Neural cell (in vitro differentiated cells): ENCODE measurements around the gene SUMO1. TPM values are rescaled to one million over a fixed set of nuclear protein-coding genes. Genes with fewer than 3 reads are reported as not detected.

Experiments used
- H2AFZ ChIP-seq: fragments of 200-600, 300-800 bp; sonication (generic), shearing (Covaris generic); 2 replicates; pipeline ENCODE4 v1.6.0; 2014; ENCODE audit warnings: low read depth, mild to moderate bottlenecking, antibody characterized with exemption, low read length, moderate library complexity
- H3F3A ChIP-seq: fragments of 200-600 bp; shearing (Covaris generic); 2 replicates; pipeline ENCODE4 v1.6.1; 2016; ENCODE audit warnings: mild to moderate bottlenecking, moderate library complexity, mixed read lengths, antibody characterized with exemption, low read length; ENCODE audit not compliant: insufficient read depth, poor library complexity, severe bottlenecking
- H3K27ac ChIP-seq: fragments of 200-600, 300-800 bp; sonication (generic), shearing (Covaris generic); 2 replicates; pipeline ENCODE4 v1.5.1; 2014; ENCODE audit warnings: mild to moderate bottlenecking, low read length, moderate library complexity
- H3K27me3 ChIP-seq: fragments of 300-800, 200-600 bp; sonication (generic), shearing (Covaris generic); 2 replicates; pipeline ENCODE4 v1.6.0; 2014; ENCODE audit warnings: mild to moderate bottlenecking, low read depth, low read length, moderate library complexity; ENCODE audit not compliant: insufficient read depth
- H3K36me3 ChIP-seq: fragments of 300-800, 200-600 bp; sonication (generic), shearing (Covaris generic); 2 replicates; pipeline ENCODE4 v1.5.1; 2014; ENCODE audit warnings: mild to moderate bottlenecking, antibody characterized with exemption, low read length, moderate library complexity; ENCODE audit not compliant: insufficient read depth
- H3K4me2 ChIP-seq: fragments of 300-800, 200-600 bp; sonication (generic), shearing (Covaris generic); 2 replicates; pipeline ENCODE4 v1.6.0; 2014; ENCODE audit warnings: mild to moderate bottlenecking, low read length
- H3K4me3 ChIP-seq: fragments of 300-800, 200-600 bp; sonication (generic), shearing (Covaris generic); 2 replicates; pipeline ENCODE4 v1.5.1; 2014; ENCODE audit warnings: mild to moderate bottlenecking, low read length, moderate library complexity
- H3K79me2 ChIP-seq: fragments of 200-600 bp; shearing (Covaris generic); replicated peaks from 2 replicates; pipeline ENCODE4 v1.6.0; 2014; ENCODE audit warnings: mild to moderate bottlenecking, low read length, moderate library complexity; ENCODE audit not compliant: insufficient read depth
- H3K9ac ChIP-seq: fragments of 300-800, 200-600 bp; sonication (generic), shearing (Covaris generic); 2 replicates; pipeline ENCODE4 v1.6.1; 2016; ENCODE audit warnings: mild to moderate bottlenecking, low read length, mixed read lengths
- H3K9me2 ChIP-seq: fragments of 200-600 bp; shearing (Covaris generic); 2 replicates; pipeline ENCODE4 v1.6.1; 2016; ENCODE audit warnings: mild to moderate bottlenecking, low read length, mixed read lengths; ENCODE audit not compliant: insufficient read depth
- H3K9me3 ChIP-seq: fragments of 200-600, 300-800 bp; sonication (generic), shearing (Covaris generic); 2 replicates; pipeline ENCODE4 v1.6.1; 2016; ENCODE audit warnings: mild to moderate bottlenecking, mixed run types, low read length, moderate library complexity, mixed read lengths
- H4K20me1 ChIP-seq: fragments of 200-600 bp; shearing (Covaris generic); 2 replicates; pipeline ENCODE4 v1.6.1; 2016; ENCODE audit warnings: mild to moderate bottlenecking, mixed run types; ENCODE audit not compliant: insufficient read depth
- EP300 ChIP-seq: fragments of 450-650 bp; conservative IDR thresholded peaks from 2 replicates; pipeline ENCODE4 v1.6.1; 2014; ENCODE audit warnings: antibody characterized with exemption, mild to moderate bottlenecking, moderate library complexity; ENCODE audit not compliant: poor library complexity, severe bottlenecking
- EZH2 ChIP-seq: fragments of 200-600, 300-800 bp; shearing (Covaris generic), sonication (generic); IDR thresholded peaks from 2 replicates; pipeline ENCODE4 v1.6.1; 2014; ENCODE audit warnings: antibody characterized with exemption, low read length, borderline replicate concordance, mild to moderate bottlenecking; ENCODE audit not compliant: insufficient read depth, poor library complexity, severe bottlenecking
- MXI1 ChIP-seq: fragments of 450-650 bp; conservative IDR thresholded peaks from 2 replicates; pipeline ENCODE4 v1.6.1; 2014; ENCODE audit warnings: antibody characterized with exemption, mild to moderate bottlenecking; ENCODE audit not compliant: poor library complexity, severe bottlenecking
- POLR2AphosphoS5 ChIP-seq: IDR thresholded peaks from 2 replicates; pipeline ENCODE4 v1.6.1; 2012
- RAD21 ChIP-seq: fragments of 450-650 bp; conservative IDR thresholded peaks from 2 replicates; pipeline ENCODE4 v1.6.1; 2014; ENCODE audit warnings: antibody characterized with exemption, mild to moderate bottlenecking, moderate library complexity
- SMC3 ChIP-seq: fragments of 450-650 bp; conservative IDR thresholded peaks from 2 replicates; pipeline ENCODE4 v1.6.1; 2014; ENCODE audit warnings: antibody characterized with exemption, mild to moderate bottlenecking, moderate library complexity; ENCODE audit not compliant: poor library complexity
- TAF1 ChIP-seq: IDR thresholded peaks from 2 replicates; pipeline ENCODE4 v1.6.1; 2012; ENCODE audit warnings: low read depth
- polyA minus RNA-seq: library from RNA; depleted of rRNA, polyadenylated mRNA; stranded (reverse); fragments of >200 nt; gene quantifications from 2 replicates; pipeline ENCODE4 v1.2.3, GENCODE V29; 2014
- polyA plus RNA-seq: library from polyadenylated mRNA; depleted of rRNA; stranded (reverse); fragments of >200 nt; gene quantifications from 2 replicates; pipeline ENCODE4 v1.2.3, GENCODE V29; 2014
- TF ChIP-seq, protein P1 (sequence below): fragments of 450-650 bp; IDR thresholded peaks from 2 replicates; pipeline ENCODE4 v1.5.1; 2014; ENCODE audit warnings: antibody characterized with exemption, mild to moderate bottlenecking, moderate library complexity; ENCODE audit not compliant: poor library complexity, severe bottlenecking
- TF ChIP-seq, protein P2 (sequence below): IDR thresholded peaks from 2 replicates; pipeline ENCODE4 v1.6.1; 2012; ENCODE audit warnings: borderline replicate concordance

Gene SUMO1
- polyA plus RNA-seq (281 and 365 TPM in 2 replicates), polyA minus RNA-seq (201 and 211 TPM in 2 replicates)

- no peaks in the 10 kb centered on the region for H3K9me2 ChIP-seq
These were observed at the start of gene SUMO1 for GRCh38 chr2:202238234-202239197. Gene SUMO1, minus strand, starts transcription at chr2:202238597. Its CDS starts 146 bp downstream, at chr2:202238451.

GRCh38 chr2:202286595-202286994 is 48.2 kb upstream of the SUMO1 start:
- no peaks in the 10 kb centered on the region for H3K9me3 ChIP-seq
- no peak overlapping the region for H3K9ac ChIP-seq
- H3K27me3 ChIP-seq: no peaks in the 10 kb centered on the region
- H3K4me3 ChIP-seq: no peak overlapping the region
- H3K27ac ChIP-seq: no peak overlapping the region
- no peaks in the 10 kb centered on the region for H3K9me2 ChIP-seq
- H3F3A ChIP-seq: no peaks in the 10 kb centered on the region
- H3K79me2 ChIP-seq: no peaks in the 10 kb centered on the region
- H2AFZ ChIP-seq: no peak overlapping the region
- H3K4me2 ChIP-seq: no peak overlapping the region
- TF ChIP-seq, protein P1, sequence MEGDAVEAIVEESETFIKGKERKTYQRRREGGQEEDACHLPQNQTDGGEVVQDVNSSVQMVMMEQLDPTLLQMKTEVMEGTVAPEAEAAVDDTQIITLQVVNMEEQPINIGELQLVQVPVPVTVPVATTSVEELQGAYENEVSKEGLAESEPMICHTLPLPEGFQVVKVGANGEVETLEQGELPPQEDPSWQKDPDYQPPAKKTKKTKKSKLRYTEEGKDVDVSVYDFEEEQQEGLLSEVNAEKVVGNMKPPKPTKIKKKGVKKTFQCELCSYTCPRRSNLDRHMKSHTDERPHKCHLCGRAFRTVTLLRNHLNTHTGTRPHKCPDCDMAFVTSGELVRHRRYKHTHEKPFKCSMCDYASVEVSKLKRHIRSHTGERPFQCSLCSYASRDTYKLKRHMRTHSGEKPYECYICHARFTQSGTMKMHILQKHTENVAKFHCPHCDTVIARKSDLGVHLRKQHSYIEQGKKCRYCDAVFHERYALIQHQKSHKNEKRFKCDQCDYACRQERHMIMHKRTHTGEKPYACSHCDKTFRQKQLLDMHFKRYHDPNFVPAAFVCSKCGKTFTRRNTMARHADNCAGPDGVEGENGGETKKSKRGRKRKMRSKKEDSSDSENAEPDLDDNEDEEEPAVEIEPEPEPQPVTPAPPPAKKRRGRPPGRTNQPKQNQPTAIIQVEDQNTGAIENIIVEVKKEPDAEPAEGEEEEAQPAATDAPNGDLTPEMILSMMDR: no peak
- TF ChIP-seq SMC3 (no peak), POLR2AphosphoS5 (no peak), RAD21 (no peak), MXI1 (no peak), EZH2 (no peak)
- TF ChIP-seq, protein P2, sequence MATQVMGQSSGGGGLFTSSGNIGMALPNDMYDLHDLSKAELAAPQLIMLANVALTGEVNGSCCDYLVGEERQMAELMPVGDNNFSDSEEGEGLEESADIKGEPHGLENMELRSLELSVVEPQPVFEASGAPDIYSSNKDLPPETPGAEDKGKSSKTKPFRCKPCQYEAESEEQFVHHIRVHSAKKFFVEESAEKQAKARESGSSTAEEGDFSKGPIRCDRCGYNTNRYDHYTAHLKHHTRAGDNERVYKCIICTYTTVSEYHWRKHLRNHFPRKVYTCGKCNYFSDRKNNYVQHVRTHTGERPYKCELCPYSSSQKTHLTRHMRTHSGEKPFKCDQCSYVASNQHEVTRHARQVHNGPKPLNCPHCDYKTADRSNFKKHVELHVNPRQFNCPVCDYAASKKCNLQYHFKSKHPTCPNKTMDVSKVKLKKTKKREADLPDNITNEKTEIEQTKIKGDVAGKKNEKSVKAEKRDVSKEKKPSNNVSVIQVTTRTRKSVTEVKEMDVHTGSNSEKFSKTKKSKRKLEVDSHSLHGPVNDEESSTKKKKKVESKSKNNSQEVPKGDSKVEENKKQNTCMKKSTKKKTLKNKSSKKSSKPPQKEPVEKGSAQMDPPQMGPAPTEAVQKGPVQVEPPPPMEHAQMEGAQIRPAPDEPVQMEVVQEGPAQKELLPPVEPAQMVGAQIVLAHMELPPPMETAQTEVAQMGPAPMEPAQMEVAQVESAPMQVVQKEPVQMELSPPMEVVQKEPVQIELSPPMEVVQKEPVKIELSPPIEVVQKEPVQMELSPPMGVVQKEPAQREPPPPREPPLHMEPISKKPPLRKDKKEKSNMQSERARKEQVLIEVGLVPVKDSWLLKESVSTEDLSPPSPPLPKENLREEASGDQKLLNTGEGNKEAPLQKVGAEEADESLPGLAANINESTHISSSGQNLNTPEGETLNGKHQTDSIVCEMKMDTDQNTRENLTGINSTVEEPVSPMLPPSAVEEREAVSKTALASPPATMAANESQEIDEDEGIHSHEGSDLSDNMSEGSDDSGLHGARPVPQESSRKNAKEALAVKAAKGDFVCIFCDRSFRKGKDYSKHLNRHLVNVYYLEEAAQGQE: no peak
- H3K36me3 ChIP-seq: peaks cover 4% of the 10 kb centered on the region
- H4K20me1 ChIP-seq: no peaks in the 10 kb centered on the region

More at GRCh38 chr2:202238234-202239197, at the start of gene SUMO1:
- Histone ChIP-seq H3F3A (peaks cover 8% of the 10 kb centered on the region), H2AFZ (peak within 1 kb of the TSS; percentile 100), H3K4me2 (peak within 1 kb of the TSS; percentile 97), H3K9me3 (no peaks in the 10 kb centered on the region), H3K27ac (peak within 1 kb of the TSS; percentile 96), H3K36me3 (no peaks in the 10 kb centered on the region), H3K27me3 (no peaks in the 10 kb centered on the region), H3K9ac (peak within 1 kb of the TSS; percentile 94), H3K79me2 (peaks cover 42% of the 10 kb centered on the region), H3K4me3 (peak within 1 kb of the TSS; percentile 99), H4K20me1 (peaks cover 10% of the 10 kb centered on the region)
- TF ChIP-seq SMC3: peak; percentile 13
- TF ChIP-seq TAF1: peak; percentile 89
- TF ChIP-seq EZH2: no peak
- TF ChIP-seq, protein P2: peak; percentile 85
- TF ChIP-seq, protein P1: no peak
- TF ChIP-seq MXI1: peak; percentile 37
- TF ChIP-seq EP300: peak; percentile 50
- TF ChIP-seq RAD21: no peak
- peak; percentile 98 for TF ChIP-seq POLR2AphosphoS5
